ENCODE data around the gene MCF2L. TPM values are rescaled to one million over a fixed set of nuclear protein-coding genes. Genes with fewer than 3 reads are reported as not detected.

The MCF2L gene
- total RNA-seq, 2 experiments from 2014 or later = 2.8 to 16.4 TPM

DNA sequence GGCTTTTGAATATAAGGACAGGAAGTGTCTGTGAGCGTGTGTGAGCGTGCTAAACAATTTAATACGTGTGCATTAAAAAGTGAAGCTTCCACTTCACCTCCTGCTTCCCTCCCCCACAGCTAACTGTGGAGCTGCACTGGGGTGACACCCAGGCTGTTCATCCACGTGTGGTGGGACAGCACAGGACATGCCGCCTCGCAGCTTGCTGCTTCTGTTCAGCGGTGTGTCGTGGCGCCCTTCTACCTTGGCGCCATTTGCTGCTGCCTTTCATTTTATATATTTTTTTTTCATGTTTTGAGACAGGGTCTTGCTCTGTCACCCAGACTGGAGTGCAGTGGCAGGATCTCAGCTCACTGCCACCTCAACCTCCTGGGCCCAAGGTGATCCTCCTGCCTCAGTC lies 63.3 kb downstream of the MCF2L start:
- Histone ChIP-seq H3K36me3 (ENCODE audit: insufficient read depth, low read length) (no peaks in the 10 kb centered on the region), H3K27ac (ENCODE audit: low read depth, low read length, poor library complexity, severe bottlenecking) (no peak overlapping the region), H3K9me3 (ENCODE audit: low read length) (no peaks in the 10 kb centered on the region), H3K4me3 (ENCODE audit: low read depth, low read length, poor library complexity, severe bottlenecking) (no peak overlapping the region), H3K9me2 (ENCODE audit: insufficient read depth, low read length) (no peaks in the 10 kb centered on the region), H4K20me1 (ENCODE audit: insufficient read depth, low read length) (no peaks in the 10 kb centered on the region), H2AFZ (ENCODE audit: low read length) (no peak overlapping the region), H3K4me2 (ENCODE audit: low read length) (no peak overlapping the region), H3K4me1 (ENCODE audit: insufficient read depth, low read length, poor library complexity, severe bottlenecking) (no peaks in the 10 kb centered on the region), H3K79me2 (ENCODE audit: insufficient read depth, low read depth, low read length) (no peaks in the 10 kb centered on the region)
- ChIA-PET POLR2A (no interaction called here), CTCF (ENCODE audit: unreplicated experiment) (no interaction called here)
- intact Hi-C loops (cut with micrococcal nuclease; ENCODE audit: unreplicated experiment) = no loop called here
- BruUV-seq (replicated peaks) = no TSS peak
- DNase-seq (ENCODE audit: low spot score) = no peak
- TF ChIP-seq CTCF (conservative IDR thresholded peaks at IDR 0.05; ENCODE audit: low read length) (no peak), EZH2phosphoT487 (IDR thresholded peaks at IDR 0.05; ENCODE audit: borderline replicate concordance, low read depth, low read length) (no peak)

DNA sequence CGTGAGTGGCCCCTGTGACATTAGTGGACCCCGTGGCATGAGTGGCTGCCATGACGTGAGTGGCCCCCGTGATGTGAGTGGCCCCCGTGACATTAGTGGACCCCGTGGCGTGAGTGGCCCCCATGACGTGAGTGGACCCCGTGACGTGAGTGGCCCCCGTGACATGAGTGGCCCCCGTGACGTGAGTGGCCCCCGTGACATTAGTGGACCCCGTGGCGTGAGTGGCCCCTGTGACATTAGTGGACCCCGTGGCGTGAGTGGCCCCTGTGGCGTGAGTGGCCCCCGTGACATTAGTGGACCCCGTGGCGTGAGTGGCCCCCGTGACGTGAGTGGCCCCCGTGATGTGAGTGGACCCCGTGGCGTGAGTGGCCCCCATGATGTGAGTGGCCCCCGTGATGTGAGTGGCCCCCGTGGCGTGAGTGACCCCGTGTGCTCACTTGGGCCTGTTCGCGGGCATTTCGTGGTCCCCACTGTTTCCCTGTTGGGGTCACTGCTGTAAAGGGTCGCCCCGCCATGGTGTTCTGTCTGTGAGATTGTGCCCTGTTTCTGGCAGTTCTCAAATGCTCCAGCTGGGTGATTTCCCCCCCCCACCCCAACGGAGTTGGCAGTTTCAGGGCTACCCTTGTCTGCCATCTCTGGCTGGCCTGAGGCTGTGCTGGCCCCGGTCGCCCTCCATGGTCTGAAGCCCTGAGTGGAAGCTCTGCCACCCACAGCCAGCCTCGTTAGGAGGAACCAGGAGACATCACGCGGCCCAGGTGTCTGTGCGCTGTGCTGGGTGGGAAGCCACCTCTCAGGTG lies 64.2 kb downstream of the MCF2L start:
- H3K9me3 ChIP-seq (ENCODE audit: low read length) = no peaks in the 10 kb centered on the region
- H2AFZ ChIP-seq (ENCODE audit: low read length) = no peak overlapping the region
- ChIA-PET POLR2A (no interaction called here), CTCF (ENCODE audit: unreplicated experiment) (no interaction called here)
- no peak overlapping the region for H3K27ac ChIP-seq (ENCODE audit: low read depth, low read length, poor library complexity, severe bottlenecking)
- H3K4me1 ChIP-seq (ENCODE audit: insufficient read depth, low read length, poor library complexity, severe bottlenecking) = no peaks in the 10 kb centered on the region
- no peaks in the 10 kb centered on the region for H3K9me2 ChIP-seq (ENCODE audit: insufficient read depth, low read length)
- no peaks in the 10 kb centered on the region for H3K79me2 ChIP-seq (ENCODE audit: insufficient read depth, low read depth, low read length)
- H3K4me3 ChIP-seq (ENCODE audit: low read depth, low read length, poor library complexity, severe bottlenecking) = no peak overlapping the region
- no peaks in the 10 kb centered on the region for H3K36me3 ChIP-seq (ENCODE audit: insufficient read depth, low read length)
- DNase-seq (ENCODE audit: low spot score) = no peak
- H4K20me1 ChIP-seq (ENCODE audit: insufficient read depth, low read length) = no peaks in the 10 kb centered on the region
- TF ChIP-seq CTCF (conservative IDR thresholded peaks at IDR 0.05; ENCODE audit: low read length) (no peak), EZH2phosphoT487 (IDR thresholded peaks at IDR 0.05; ENCODE audit: borderline replicate concordance, low read depth, low read length) (no peak)
- BruUV-seq (replicated peaks) = no TSS peak
- intact Hi-C loops (cut with micrococcal nuclease; ENCODE audit: unreplicated experiment) = no loop called here
- no peak overlapping the region for H3K4me2 ChIP-seq (ENCODE audit: low read length)

GRCh38 chr13:113034451-113035212 lies 65.6 kb downstream of the MCF2L start:
- TF ChIP-seq EZH2phosphoT487 (IDR thresholded peaks at IDR 0.05; ENCODE audit: borderline replicate concordance, low read depth, low read length) (no peak), CTCF (conservative IDR thresholded peaks at IDR 0.05; ENCODE audit: low read length) (no peak)
- no peaks in the 10 kb centered on the region for H4K20me1 ChIP-seq (ENCODE audit: insufficient read depth, low read length)
- BruUV-seq (replicated peaks) = no TSS peak
- CTCF ChIA-PET (ENCODE audit: unreplicated experiment) = no interaction called here
- H2AFZ ChIP-seq (ENCODE audit: low read length) = no peak overlapping the region
- no peaks in the 10 kb centered on the region for H3K4me1 ChIP-seq (ENCODE audit: insufficient read depth, low read length, poor library complexity, severe bottlenecking)
- POLR2A ChIA-PET = no interaction called here
- no peak overlapping the region for H3K27ac ChIP-seq (ENCODE audit: low read depth, low read length, poor library complexity, severe bottlenecking)
- no peak for DNase-seq (ENCODE audit: low spot score)
- intact Hi-C loops (cut with micrococcal nuclease; ENCODE audit: unreplicated experiment) = no loop called here
- no peaks in the 10 kb centered on the region for H3K9me3 ChIP-seq (ENCODE audit: low read length)
- no peaks in the 10 kb centered on the region for H3K36me3 ChIP-seq (ENCODE audit: insufficient read depth, low read length)
- no peaks in the 10 kb centered on the region for H3K9me2 ChIP-seq (ENCODE audit: insufficient read depth, low read length)
- H3K4me3 ChIP-seq (ENCODE audit: low read depth, low read length, poor library complexity, severe bottlenecking) = no peak overlapping the region
- no peak overlapping the region for H3K4me2 ChIP-seq (ENCODE audit: low read length)
- no peaks in the 10 kb centered on the region for H3K79me2 ChIP-seq (ENCODE audit: insufficient read depth, low read depth, low read length)

All from OCI-LY7 (cell line).